Muscle layer of duodenum (tissue), 2 donors: ENCODE results near the gene MATK.

Source experiments
- H3K27ac ChIP-seq: one replicate; pipeline ENCODE4 v1.7.0; 2013; ENCODE audit warnings: mild to moderate bottlenecking, low read length
- H3K27me3 ChIP-seq: one replicate; pipeline ENCODE4 v1.7.0; 2013; ENCODE audit warnings: low read depth, mild to moderate bottlenecking, control low read depth, low read length
- H3K36me3 ChIP-seq, 2 donors: one replicate each; pipeline ENCODE4 v1.7.0; 2013; ENCODE audit warnings: low read length in 2 of 2, control low read depth in 1 of 2, mild to moderate bottlenecking in 1 of 2; ENCODE audit not compliant: insufficient read depth in 2 of 2, control insufficient read depth in 1 of 2
- H3K4me1 ChIP-seq, 2 donors: one replicate each; pipeline ENCODE4 v1.7.0; 2013; ENCODE audit warnings: low read length in 2 of 2, mild to moderate bottlenecking in 2 of 2, control low read depth in 1 of 2, moderate library complexity in 1 of 2; ENCODE audit not compliant: insufficient read depth in 2 of 2, control insufficient read depth in 1 of 2
- H3K4me3 ChIP-seq, 2 donors: one replicate each; pipeline ENCODE4 v1.7.0; 2013; ENCODE audit warnings: low read length in 2 of 2, low read depth in 1 of 2, mild to moderate bottlenecking in 1 of 2
- H3K9me3 ChIP-seq, 2 donors: one replicate each; pipeline ENCODE4 v1.7.0; 2013; ENCODE audit warnings: low read length in 2 of 2, control low read depth in 1 of 2, mild to moderate bottlenecking in 1 of 2; ENCODE audit not compliant: control insufficient read depth in 1 of 2
- donor health status: healthy.

Gene MATK

DNA sequence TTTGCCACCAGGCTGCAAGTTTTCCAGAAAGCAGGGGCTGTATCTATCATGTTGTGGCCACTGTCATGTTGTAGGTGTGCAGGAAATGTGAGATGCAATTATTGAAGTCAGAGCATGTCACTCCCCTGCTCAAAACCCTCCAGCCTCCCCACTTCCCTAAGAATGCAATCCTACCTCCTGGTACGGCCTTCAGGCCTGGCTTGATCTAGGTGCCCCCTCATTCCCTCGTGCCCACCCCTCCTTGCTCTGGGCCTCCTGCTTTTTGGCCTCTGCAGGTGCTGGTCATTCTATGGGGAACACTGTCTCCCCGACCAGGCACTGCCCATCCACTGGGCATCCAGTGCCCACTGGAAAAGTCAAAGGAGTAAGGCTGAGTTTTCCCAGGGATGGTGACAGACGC lies 28.5 kb upstream of the MATK start:
- Histone ChIP-seq H3K27me3 (no peaks in the 10 kb centered on the region), H3K4me3 (no peak overlapping the region), H3K9me3 (no peaks in the 10 kb centered on the region), H3K36me3 (no peaks in the 10 kb centered on the region), H3K27ac (no peak overlapping the region), H3K4me1 (no peaks in the 10 kb centered on the region)

DNA sequence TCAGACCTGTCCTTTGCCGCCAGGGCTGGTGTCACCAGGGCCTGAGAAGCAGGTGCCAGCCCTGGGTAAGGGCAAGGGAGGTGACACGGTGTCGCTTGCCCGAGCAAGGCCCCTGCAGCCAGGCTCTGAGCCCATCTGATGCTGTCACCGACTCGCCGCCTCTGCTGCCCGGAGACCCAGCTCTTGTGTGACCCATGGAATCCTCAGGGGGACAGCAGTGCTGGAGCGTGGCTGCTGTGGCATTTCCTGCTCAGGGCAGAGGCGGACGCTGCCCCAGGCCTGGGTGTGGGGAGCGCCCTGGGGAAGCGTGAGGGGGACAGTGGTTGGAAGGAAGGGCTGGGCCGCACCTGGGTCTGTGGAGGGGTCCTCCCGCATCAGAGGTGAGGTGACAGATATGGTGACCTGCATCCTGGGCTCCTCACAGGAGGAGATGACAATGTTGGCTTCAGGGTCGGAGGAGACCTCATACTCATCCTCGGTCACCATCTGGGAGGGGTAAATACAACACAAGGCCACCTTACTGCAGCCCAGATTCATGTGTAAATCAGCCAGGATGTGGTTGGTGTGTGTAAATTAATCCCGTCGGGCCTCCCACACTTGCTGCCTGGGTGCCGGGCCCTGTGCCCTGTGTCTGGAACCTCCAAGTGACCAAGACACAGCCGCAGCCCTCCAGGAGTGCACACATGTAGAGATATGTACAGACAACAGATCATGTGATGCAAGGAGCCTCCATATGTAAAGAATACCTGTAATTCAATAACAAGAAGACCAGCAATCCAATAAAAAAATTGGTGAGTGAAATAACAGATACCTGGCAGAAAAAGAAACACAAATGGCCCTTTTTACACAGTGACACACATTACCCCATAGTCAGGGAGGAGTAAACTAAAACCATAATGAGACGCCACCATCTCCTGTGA lies 27.6 kb upstream of the MATK start:
- no peaks in the 10 kb centered on the region for H3K27me3 ChIP-seq
- H3K4me1 ChIP-seq = no peaks in the 10 kb centered on the region
- H3K4me3 ChIP-seq = no peak overlapping the region
- no peak overlapping the region for H3K27ac ChIP-seq
- H3K36me3 ChIP-seq = no peaks in the 10 kb centered on the region
- no peaks in the 10 kb centered on the region for H3K9me3 ChIP-seq

DNA sequence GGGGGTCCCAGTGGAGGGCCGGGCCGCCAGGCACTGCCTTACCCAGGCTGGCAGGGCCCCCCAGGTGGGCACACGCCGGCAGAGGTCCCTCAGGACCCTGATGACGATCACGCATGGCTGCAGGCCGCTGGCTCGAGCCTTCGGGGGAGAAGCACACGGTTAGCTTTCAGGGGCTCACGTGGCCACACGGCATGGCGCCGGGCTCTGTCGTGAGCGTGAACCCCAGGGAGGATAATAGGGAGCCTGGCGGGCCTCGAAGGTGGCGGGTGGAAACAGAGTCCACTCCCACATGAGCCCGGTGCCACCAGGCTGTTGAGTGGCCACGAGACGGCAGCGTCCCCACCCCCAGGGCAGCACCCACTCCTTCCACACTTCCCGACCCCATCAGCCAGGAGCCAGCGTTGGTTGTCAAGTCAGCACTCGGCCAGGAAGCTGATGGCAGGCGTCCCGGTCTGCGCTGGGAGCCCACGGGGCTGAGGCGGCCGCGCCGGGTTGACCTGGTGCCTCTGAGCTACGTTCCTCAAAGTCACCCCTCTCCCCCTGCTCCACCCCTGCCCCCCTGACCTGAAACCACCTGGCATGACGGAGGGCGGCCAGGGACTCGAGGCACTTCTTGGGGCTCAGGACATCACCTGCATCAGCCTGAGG lies 24.7 kb upstream of the MATK start:
- H3K27me3 ChIP-seq = no peaks in the 10 kb centered on the region
- no peaks in the 10 kb centered on the region for H3K36me3 ChIP-seq
- H3K4me1 ChIP-seq = no peaks in the 10 kb centered on the region
- H3K27ac ChIP-seq = no peak overlapping the region
- no peak overlapping the region for H3K4me3 ChIP-seq
- H3K9me3 ChIP-seq = no peaks in the 10 kb centered on the region

DNA sequence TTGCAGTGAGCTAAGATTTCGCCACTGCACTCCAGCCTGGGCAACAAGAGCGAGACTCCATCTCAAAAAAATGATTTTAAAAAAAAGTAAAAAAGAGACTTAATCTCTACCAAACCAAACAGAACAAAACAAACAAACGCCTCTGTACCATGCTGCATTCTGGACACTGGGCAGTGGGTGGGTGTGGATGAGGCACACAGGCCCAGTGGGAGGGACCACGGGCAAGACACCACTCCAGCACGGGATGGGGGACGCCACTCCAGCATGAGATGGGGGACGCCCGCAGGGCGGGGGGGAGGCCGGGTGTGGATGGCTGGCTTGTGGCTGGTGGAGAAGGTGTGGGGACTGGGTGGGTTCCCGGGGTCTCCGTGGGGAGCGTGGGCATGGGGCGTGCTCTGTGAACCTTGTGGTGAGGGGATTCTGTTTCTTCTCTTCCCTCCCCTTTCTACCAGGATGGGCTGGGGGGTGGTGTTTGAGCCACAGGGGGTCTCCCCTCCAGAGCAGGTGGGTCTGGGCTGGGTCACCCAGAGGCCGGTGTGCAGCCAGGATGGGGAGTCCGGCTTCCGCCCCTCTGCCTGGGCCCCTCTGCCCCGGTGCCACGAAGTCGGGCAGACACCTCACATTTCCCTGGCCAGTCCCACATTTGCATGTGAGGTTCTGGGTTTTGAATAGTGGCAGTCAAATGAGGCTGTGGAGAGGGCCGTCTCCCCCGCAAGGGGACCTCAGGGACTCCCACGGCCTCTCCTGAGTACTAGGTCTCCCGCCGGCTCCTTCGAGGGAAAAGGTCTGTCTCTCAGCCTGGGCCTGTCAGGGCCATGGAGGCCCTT lies 23.9 kb upstream of the MATK start:
- Histone ChIP-seq H3K27me3 (no peaks in the 10 kb centered on the region), H3K9me3 (no peaks in the 10 kb centered on the region), H3K4me1 (no peaks in the 10 kb centered on the region), H3K36me3 (no peaks in the 10 kb centered on the region), H3K27ac (no peak overlapping the region), H3K4me3 (no peak overlapping the region)

DNA sequence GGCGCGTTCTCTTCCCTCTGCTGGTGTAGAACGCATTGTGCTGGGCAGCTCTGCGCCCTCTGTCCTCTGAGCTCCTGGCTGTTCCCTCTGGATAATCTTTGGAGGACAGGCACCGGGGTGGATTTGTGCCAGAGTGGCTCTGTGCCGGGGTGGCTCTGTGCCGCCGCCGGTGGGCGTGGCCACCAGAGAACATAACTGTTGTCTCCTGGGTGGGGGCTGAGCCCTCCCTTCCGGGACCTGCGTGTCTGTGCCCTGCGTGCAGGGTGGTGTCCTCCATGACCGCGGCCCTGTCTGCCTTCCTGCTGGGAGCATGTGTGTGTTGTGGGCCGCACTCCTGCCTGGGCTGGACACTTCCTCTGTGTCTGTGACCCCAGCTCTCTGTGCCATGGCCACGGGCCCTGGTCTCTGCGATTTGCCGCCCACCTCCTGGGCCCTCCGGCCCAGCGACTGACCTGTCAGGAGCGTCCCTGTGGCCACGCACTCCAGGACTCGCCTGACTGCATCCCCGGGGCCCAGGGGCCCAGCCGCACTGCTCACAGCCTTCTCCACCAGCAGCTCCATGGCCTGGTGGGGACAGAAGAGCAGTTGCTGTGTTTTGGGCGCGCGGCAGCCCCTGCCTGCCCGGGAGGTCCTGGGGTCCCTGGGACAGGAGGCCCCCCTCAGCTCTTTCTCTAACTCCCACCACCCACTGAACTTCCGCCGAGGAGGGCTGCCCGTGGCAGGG lies 22.4 kb upstream of the MATK start:
- Histone ChIP-seq H3K4me3 (no peak overlapping the region), H3K9me3 (no peaks in the 10 kb centered on the region), H3K27ac (no peak overlapping the region), H3K4me1 (no peaks in the 10 kb centered on the region), H3K36me3 (no peaks in the 10 kb centered on the region), H3K27me3 (no peaks in the 10 kb centered on the region)

DNA sequence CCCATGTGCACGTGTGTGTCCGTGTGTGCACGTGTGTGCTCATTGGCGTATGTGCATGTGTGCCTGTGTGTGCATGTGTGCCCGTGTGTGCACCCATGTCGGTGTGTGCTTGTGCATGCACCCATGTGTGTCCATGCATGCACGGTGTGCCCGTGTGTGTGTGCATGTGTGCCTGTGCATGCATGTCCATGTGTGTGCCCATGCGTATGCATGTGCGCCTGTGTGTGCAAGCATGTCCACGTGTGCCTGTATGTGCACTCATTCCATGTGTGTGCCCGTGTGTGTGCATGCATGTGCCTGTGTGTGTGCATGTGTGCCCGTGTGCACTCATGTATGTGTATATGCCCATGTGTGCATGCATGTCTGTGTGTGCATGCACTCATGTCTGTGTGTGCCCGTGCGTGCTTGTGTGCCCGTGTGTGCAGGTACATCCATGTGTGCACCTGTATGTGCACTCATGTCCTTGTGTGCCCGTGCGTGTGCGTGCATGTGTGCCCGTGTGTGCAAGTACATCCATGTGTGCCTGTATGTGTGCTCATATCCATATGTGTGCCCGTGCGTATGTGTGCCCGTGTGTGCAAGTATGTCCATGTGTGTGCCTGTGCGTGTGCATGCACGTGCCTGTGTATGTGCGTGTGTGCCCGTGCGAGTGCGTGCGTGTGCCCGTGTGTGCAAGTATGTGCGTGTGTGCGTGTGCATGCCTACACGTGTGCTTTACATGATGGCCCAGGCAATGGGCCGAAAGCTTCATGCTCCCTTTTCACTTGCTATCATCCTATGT lies 21.6 kb upstream of the MATK start:
- Histone ChIP-seq H3K4me3 (no peak overlapping the region), H3K27me3 (no peaks in the 10 kb centered on the region), H3K36me3 (no peaks in the 10 kb centered on the region), H3K9me3 (no peaks in the 10 kb centered on the region), H3K4me1 (no peaks in the 10 kb centered on the region), H3K27ac (no peak overlapping the region)

DNA sequence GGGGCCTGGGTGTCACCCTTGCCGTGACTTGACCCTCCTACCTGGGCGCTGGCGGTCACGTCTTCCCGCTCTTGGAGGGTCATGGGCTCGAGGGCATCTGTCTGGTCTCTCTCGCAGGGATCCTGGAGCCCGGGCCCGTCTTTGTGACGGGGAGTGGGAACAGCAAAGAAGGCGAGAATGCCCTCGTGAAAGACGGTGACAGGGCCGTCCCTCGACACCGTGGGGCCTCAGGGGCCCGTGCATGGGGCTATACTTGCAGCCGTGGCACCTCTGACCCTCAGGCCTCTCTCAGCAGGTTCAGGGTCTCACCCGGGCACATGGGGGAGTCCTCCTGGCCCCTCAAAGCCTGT lies 20.9 kb upstream of the MATK start:
- no peak overlapping the region for H3K4me3 ChIP-seq
- H3K27ac ChIP-seq = no peak overlapping the region
- no peaks in the 10 kb centered on the region for H3K9me3 ChIP-seq
- H3K27me3 ChIP-seq = no peaks in the 10 kb centered on the region
- no peaks in the 10 kb centered on the region for H3K4me1 ChIP-seq
- no peaks in the 10 kb centered on the region for H3K36me3 ChIP-seq

DNA sequence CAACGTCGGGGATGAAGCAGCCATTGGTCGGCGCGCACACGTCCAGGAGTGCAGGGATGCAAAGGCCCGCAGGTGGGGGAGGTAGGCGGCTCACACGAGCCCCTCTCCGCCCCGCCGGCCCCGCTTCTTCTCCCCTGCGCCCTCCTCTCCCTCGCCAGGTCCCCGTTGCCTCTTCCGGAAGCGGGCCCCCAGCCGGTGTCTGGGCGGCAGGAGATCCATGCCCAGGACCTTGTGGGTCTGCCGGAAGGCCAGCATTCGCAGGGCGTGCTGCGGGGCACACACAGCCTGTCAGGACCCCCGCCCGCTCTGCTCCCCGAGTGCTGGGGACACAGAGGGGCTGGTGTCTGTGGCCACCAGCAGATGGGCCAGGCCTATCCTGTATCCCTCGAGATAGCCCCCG lies 19.7 kb upstream of the MATK start:
- Histone ChIP-seq H3K4me3 (no peak overlapping the region), H3K4me1 (peaks cover 0 to 11% of the 10 kb centered on the region in 2 donors), H3K27ac (no peak overlapping the region), H3K27me3 (peaks cover 7% of the 10 kb centered on the region), H3K36me3 (no peaks in the 10 kb centered on the region), H3K9me3 (no peaks in the 10 kb centered on the region)

DNA sequence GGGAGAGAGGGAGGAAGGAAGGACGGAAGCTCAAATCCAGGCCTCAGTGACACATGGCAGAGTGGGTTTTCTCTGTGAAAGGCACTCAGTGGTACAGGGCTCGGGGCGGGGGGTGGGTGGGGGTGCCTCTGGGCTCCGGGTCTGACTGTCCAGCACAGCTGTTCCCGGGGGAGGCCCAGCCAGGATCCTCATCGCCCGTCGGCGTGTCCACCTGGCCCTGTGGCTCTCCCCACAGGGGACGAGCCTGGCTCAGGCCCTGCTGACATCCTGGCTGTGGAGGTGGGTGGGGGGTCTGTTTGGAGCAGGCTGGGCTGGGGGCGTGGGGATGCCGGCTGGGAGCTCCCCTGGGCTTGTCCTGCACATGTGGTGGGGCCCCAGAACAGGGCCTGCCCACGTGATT lies 18.2 kb upstream of the MATK start:
- Histone ChIP-seq H3K9me3 (no peaks in the 10 kb centered on the region), H3K27me3 (peaks cover 7% of the 10 kb centered on the region), H3K4me3 (no peak overlapping the region), H3K27ac (no peak overlapping the region), H3K36me3 (no peaks in the 10 kb centered on the region), H3K4me1 (peaks cover 0 to 12% of the 10 kb centered on the region in 2 donors)

DNA sequence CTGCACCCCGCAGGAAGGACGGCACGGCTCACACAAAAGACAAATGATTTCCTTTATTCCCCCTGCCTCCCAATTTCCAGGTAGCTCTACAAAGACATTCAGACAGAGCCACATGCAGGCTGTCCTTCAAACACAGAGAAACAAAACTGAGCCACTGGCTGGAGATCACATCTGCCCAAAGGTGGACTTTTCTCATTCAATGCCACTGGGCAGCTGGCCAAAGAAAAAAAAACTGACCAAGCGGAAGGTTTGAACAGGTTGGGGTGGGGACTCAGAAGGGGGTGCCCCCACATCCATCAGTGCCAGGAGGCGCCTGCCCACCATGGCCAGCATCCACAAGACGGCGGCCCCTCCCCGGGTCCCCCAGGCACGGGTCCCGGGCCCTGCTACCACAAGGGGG lies 17.8 kb upstream of the MATK start:
- Histone ChIP-seq H3K36me3 (no peaks in the 10 kb centered on the region), H3K27me3 (peaks cover 11% of the 10 kb centered on the region), H3K27ac (no peak overlapping the region), H3K9me3 (no peaks in the 10 kb centered on the region), H3K4me3 (no peak overlapping the region), H3K4me1 (peaks cover 0 to 12% of the 10 kb centered on the region in 2 donors)
